PC-9 (cell line): Measurements from ENCODE around the gene FBXW7.

Source experiments
- EZH2 ChIP-seq: fragments of 200-600 bp; sonication (generic); IDR thresholded peaks from 2 replicates; pipeline ENCODE4 v1.8.0; 2017; ENCODE audit warnings: antibody characterized with exemption, low read depth
- TF ChIP-seq, protein P1 (sequence below): fragments of 200-600 bp; sonication (generic); conservative IDR thresholded peaks from 2 replicates; pipeline ENCODE4 v1.6.1; 2017; ENCODE audit warnings: mixed run types, antibody characterized with exemption, mild to moderate bottlenecking, moderate library complexity

DNA sequence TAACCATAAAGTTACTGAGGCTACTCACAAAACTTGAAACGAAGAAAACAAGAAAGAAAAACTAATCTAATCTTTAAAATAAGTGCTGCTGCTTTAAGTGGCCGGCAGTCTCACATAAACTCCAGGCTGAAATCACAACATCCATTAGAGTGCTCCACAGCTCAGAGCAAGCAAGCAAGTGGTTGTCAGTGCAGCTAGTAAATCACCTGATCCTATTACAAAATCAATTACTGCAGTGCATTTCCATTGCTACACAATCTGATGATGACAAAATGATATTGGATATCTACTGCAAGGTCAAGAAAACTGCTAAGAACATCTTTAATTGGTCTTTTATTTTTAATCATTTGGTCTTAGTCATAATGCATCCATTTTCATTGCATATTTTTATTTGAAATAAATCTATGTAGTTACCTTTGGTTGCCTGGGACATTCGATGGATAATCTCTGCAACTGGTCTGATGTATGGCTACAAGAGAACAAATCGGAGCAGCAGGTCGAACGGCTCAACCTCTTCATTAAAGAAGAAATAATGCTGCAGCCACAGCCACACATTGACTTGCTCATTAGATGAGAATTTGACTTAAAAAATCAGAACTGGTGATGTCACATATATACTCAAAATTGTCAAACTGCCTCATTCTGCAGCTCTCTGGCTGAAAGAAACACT is 87.7 kb downstream of the FBXW7 start:
- TF ChIP-seq, protein P1, sequence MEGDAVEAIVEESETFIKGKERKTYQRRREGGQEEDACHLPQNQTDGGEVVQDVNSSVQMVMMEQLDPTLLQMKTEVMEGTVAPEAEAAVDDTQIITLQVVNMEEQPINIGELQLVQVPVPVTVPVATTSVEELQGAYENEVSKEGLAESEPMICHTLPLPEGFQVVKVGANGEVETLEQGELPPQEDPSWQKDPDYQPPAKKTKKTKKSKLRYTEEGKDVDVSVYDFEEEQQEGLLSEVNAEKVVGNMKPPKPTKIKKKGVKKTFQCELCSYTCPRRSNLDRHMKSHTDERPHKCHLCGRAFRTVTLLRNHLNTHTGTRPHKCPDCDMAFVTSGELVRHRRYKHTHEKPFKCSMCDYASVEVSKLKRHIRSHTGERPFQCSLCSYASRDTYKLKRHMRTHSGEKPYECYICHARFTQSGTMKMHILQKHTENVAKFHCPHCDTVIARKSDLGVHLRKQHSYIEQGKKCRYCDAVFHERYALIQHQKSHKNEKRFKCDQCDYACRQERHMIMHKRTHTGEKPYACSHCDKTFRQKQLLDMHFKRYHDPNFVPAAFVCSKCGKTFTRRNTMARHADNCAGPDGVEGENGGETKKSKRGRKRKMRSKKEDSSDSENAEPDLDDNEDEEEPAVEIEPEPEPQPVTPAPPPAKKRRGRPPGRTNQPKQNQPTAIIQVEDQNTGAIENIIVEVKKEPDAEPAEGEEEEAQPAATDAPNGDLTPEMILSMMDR = no peak
- no peak for TF ChIP-seq EZH2
